Transverse colon (tissue), 4 donors: Measurements from ENCODE around the gene TUSC2. TPM values are rescaled to one million over a fixed set of nuclear protein-coding genes. Genes with fewer than 3 reads are reported as not detected.

Source experiments
- DNase-seq: peaks from one replicate; pipeline ENCODE4 v3.0.0-alpha.2; 2019
- H3K27ac ChIP-seq, 4 donors: fragments of 200-600 bp; sonication (generic); 2 replicates each; pipeline ENCODE4 v1.5.1; 2016 to 2018; ENCODE audit warnings: inconsistent platforms in 4 of 4
- H3K27me3 ChIP-seq: fragments of 200-600 bp; sonication (generic); 2 replicates; pipeline ENCODE4 v1.5.1; 2017; ENCODE audit warnings: inconsistent platforms
- H3K36me3 ChIP-seq, 4 donors: fragments of 200-600 bp; sonication (generic); 2 replicates each; pipeline ENCODE4 v1.5.1; 2017 to 2019; ENCODE audit warnings: inconsistent platforms in 4 of 4
- H3K4me1 ChIP-seq, 4 donors: fragments of 200-600 bp; sonication (generic); 2 replicates each; pipeline ENCODE4 v1.5.1; 2017 to 2020; ENCODE audit warnings: inconsistent platforms in 4 of 4
- H3K4me3 ChIP-seq, 4 donors: fragments of 200-600 bp; sonication (generic); 1 replicate in 1 of 4; 2 replicates in 3 of 4; pipeline versions ENCODE4 v1.5.1 to v1.6.1; 2017 to 2019; ENCODE audit warnings: inconsistent platforms in 4 of 4
- H3K9me3 ChIP-seq, 2 donors: fragments of 200-600 bp; sonication (generic); 2 replicates each; pipeline ENCODE4 v1.5.1; 2017 to 2019; ENCODE audit warnings: inconsistent platforms in 2 of 2
- EP300 ChIP-seq: sonication (generic); formaldehyde crosslinking; IDR thresholded peaks from one replicate; pipeline ENCODE4 v1.6.1; 2017; ENCODE audit warnings: antibody characterized with exemption, low read depth
- POLR2A ChIP-seq: fragments of 450-650 bp; IDR thresholded peaks from one replicate; pipeline ENCODE4 v1.6.1; 2016; ENCODE audit warnings: antibody characterized with exemption, mild to moderate bottlenecking, moderate library complexity
- POLR2AphosphoS5 ChIP-seq, 3 donors: sonication (generic); formaldehyde crosslinking; IDR thresholded peaks; one replicate each; pipeline ENCODE4 v1.6.1; 2016; ENCODE audit warnings: antibody characterized with exemption in 3 of 3
- WGBS, 2 donors: methylation state at CpG; one replicate each; pipeline ENCODE4 v1.1.5; 2018; ENCODE audit warnings: low coverage in 1 of 2; 5-methylcytosine and 5-hydroxymethylcytosine counted together
- in situ Hi-C, 4 donors: fragments of 200-750 bp; cut with MboI; loops; one replicate each; pipeline versions ENCODE4 v1.15.0 to v1.15.1; 2017; ENCODE audit warnings: low sequenced_read_pairs in 3 of 4, low pct_ligation_motif_present in 1 of 4, low pct_unique_long_range_greater_than_20kb in 1 of 4
- intact Hi-C: fragments of 100-400 bp; cut with DNase I; formaldehyde crosslinking; loops from one replicate; pipeline ENCODE4 v1.15.1; 2023; ENCODE audit warnings: low total_unique reads
- total RNA-seq, 4 donors: library from RNA; depleted of rRNA; stranded (reverse); fragments of >200 nt; gene quantifications; one replicate each; pipeline ENCODE4 v1.1.0, GENCODE V29; 2016
- TF ChIP-seq, protein P1 (sequence below), 5 experiments: fragments of 200-600 bp in 3 of 5; fragments of 450-650 bp in 2 of 5; sonication (generic) in 3 of 5; IDR thresholded peaks; 1 replicate in 2 of 5; 2 replicates in 3 of 5; pipeline ENCODE4 v1.5.1; 2016 to 2017; ENCODE audit warnings: antibody characterized with exemption in 5 of 5, inconsistent platforms in 3 of 5, mild to moderate bottlenecking in 2 of 5, moderate library complexity in 1 of 5

Gene TUSC2
- total RNA-seq, 4 donors from 2014 or later: 7.9 to 39.6 (median 28.0) TPM

- in situ Hi-C loops: loop anchor here in 1 of 4 donors (25.0 kb wide), 1 partner anchor 211 kb away; the partner anchor contains the start of genes C3orf18 and HEMK1
- H3K36me3 ChIP-seq: peaks cover 0 to 15% (median 6%) of the 10 kb centered on the region in 4 donors
- DNase-seq: no peak
- WGBS, 2 donors: 63% methylated on average over 11 of the region's 11 CpGs; no CpG with 5 or more reads in 1 of the 2 donors
- TF ChIP-seq EP300: no peak
- TF ChIP-seq, protein P1, sequence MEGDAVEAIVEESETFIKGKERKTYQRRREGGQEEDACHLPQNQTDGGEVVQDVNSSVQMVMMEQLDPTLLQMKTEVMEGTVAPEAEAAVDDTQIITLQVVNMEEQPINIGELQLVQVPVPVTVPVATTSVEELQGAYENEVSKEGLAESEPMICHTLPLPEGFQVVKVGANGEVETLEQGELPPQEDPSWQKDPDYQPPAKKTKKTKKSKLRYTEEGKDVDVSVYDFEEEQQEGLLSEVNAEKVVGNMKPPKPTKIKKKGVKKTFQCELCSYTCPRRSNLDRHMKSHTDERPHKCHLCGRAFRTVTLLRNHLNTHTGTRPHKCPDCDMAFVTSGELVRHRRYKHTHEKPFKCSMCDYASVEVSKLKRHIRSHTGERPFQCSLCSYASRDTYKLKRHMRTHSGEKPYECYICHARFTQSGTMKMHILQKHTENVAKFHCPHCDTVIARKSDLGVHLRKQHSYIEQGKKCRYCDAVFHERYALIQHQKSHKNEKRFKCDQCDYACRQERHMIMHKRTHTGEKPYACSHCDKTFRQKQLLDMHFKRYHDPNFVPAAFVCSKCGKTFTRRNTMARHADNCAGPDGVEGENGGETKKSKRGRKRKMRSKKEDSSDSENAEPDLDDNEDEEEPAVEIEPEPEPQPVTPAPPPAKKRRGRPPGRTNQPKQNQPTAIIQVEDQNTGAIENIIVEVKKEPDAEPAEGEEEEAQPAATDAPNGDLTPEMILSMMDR (IDR thresholded peaks at IDR 0.05): no peak
- no peak for TF ChIP-seq POLR2A
- TF ChIP-seq POLR2AphosphoS5 (IDR thresholded peaks at IDR 0.05): no peak
- H3K9me3 ChIP-seq: no peaks in the 10 kb centered on the region
- peak overlapping the region; percentile 86 to 95 (median 92) for H3K27ac ChIP-seq
- no peaks in the 10 kb centered on the region for H3K27me3 ChIP-seq
- H3K4me1 ChIP-seq: peaks cover 26 to 39% (median 31%) of the 10 kb centered on the region in 4 donors
- peak overlapping the region; percentile 51 to 73 (median 66) for H3K4me3 ChIP-seq
- intact Hi-C loops: no loop called here
Measured at GRCh38 chr3:50351323-50351697, 23.3 kb upstream of the TUSC2 start.

- in situ Hi-C loops: loop anchor here in 1 of 4 donors (25.0 kb wide), 1 partner anchor 212 kb away; the partner anchor contains the start of genes C3orf18 and HEMK1
- no peaks in the 10 kb centered on the region for H3K27me3 ChIP-seq
- H3K4me3 ChIP-seq: peak within 1 kb of the TSS; percentile 51 to 73 (median 66)
- no peaks in the 10 kb centered on the region for H3K9me3 ChIP-seq
- H3K27ac ChIP-seq: peak within 1 kb of the TSS; percentile 86 to 95 (median 92)
- peak; percentile 99 for DNase-seq
- WGBS, 2 donors: 0% methylated on average over 36 of the region's 64 CpGs; no CpG with 5 or more reads in 1 of the 2 donors
- peaks cover 21 to 39% (median 30%) of the 10 kb centered on the region in 4 donors for H3K4me1 ChIP-seq
- TF ChIP-seq POLR2A: peak; percentile 93
- TF ChIP-seq POLR2AphosphoS5 (IDR thresholded peaks at IDR 0.05): peak; percentile 89 to 97 (median 90)
- TF ChIP-seq, protein P1 (IDR thresholded peaks at IDR 0.05): peak in 1 of 5 experiments; percentile 8
- no peak for TF ChIP-seq EP300
- intact Hi-C loops: no loop called here
- peaks cover 0 to 15% (median 6%) of the 10 kb centered on the region in 4 donors for H3K36me3 ChIP-seq
Measured at GRCh38 chr3:50350527-50351322, 22.7 kb upstream of the TUSC2 start, which contains the start of the genes CYB561D2 and NPRL2. TSS of gene CYB561D2 (plus strand) at chr3:50350862. CDS start at chr3:50351434, 572 bp downstream. TSS of gene NPRL2 (minus strand) at chr3:50350775. CDS start at chr3:50350652, 123 bp downstream.

GRCh38 chr3:50350213-50350526 lies 22.1 kb upstream of the TUSC2 start:
- WGBS, 2 donors: 11 to 40% methylated on average over 1 to 7 of the region's 7 CpGs
- no peak for DNase-seq
- Histone ChIP-seq H3K9me3 (no peaks in the 10 kb centered on the region), H3K27me3 (no peaks in the 10 kb centered on the region), H3K36me3 (peaks cover 0 to 14% (median 5%) of the 10 kb centered on the region in 4 donors), H3K27ac (peak overlapping the region; percentile 86 to 95 (median 92)), H3K4me1 (peaks cover 25 to 41% (median 33%) of the 10 kb centered on the region in 4 donors), H3K4me3 (peak overlapping the region; percentile 43 to 67 (median 58))
- intact Hi-C loops (no loop called here), in situ Hi-C loops (loop anchor here in 1 of 4 donors (25.0 kb wide), 1 partner anchor 212 kb away; the partner anchor contains the start of genes C3orf18 and HEMK1)
- TF ChIP-seq EP300 (no peak), POLR2AphosphoS5 (IDR thresholded peaks at IDR 0.05) (no peak), POLR2A (no peak)
- TF ChIP-seq, protein P1 (IDR thresholded peaks at IDR 0.05): no peak

GRCh38 chr3:50347187-50347813 lies 19.3 kb upstream of the TUSC2 start:
- intact Hi-C loops (loop anchor here (10.0 kb wide), 1 partner anchor 198 kb away; no protein-coding TSS in a partner anchor), in situ Hi-C loops (loop anchor here in 1 of 4 donors (10.0 kb wide), 1 partner anchor 188 kb away; no protein-coding TSS in a partner anchor)
- TF ChIP-seq, protein P1 (IDR thresholded peaks at IDR 0.05): peak; percentile 45 to 60 (median 57)
- no peak for TF ChIP-seq POLR2AphosphoS5 (IDR thresholded peaks at IDR 0.05)
- H3K4me3 ChIP-seq: no peak overlapping the region
- H3K9me3 ChIP-seq: no peaks in the 10 kb centered on the region
- H3K4me1 ChIP-seq: peaks cover 25 to 43% (median 35%) of the 10 kb centered on the region in 4 donors
- H3K27me3 ChIP-seq: no peaks in the 10 kb centered on the region
- WGBS, 2 donors: 0 to 26% methylated on average over 10 to 14 of the region's 14 CpGs
- no peaks in the 10 kb centered on the region for H3K36me3 ChIP-seq
- peak; percentile 79 for DNase-seq
- H3K27ac ChIP-seq: peak overlapping the region in 1 of 4 donors; percentile 27
